Caco-2 (cell line): ENCODE measurements around the gene IRAK3. TPM values are rescaled to one million over a fixed set of nuclear protein-coding genes. Genes with fewer than 3 reads are reported as not detected.

Experiments used
- BruUV-seq: library from RNA; stranded (reverse); fragments of 400-500 nt; replicated peaks from 2 replicates; lab custom pipeline; 2021; lab: Mats Ljungman, UMichigan
- CTCF ChIA-PET: fragments of 300-600 bp; sonication (Branson Sonifier 250); formaldehyde crosslinking; loops from one replicate; lab custom pipeline; 2022; ENCODE audit warnings: antibody characterized with exemption; lab: Charles Lee
- POLR2A ChIA-PET: fragments of 300-600 bp; sonication (Branson Sonifier 250); formaldehyde crosslinking; loops from one replicate; lab custom pipeline; 2022; ENCODE audit warnings: antibody characterized with exemption; lab: Charles Lee
- DNase-seq, 2 experiments: peaks; one replicate each; pipeline versions ENCODE4 v3.0.0 to v3.0.0-alpha.2; 2020 to 2022
- H3K27me3 ChIP-seq: replicated peaks from 2 replicates; pipeline ENCODE4 v1.6.0; 2011; ENCODE audit warnings: low read length; ENCODE audit not compliant: control insufficient read depth, insufficient read depth
- H3K36me3 ChIP-seq: 2 replicates; pipeline ENCODE4 v1.5.1; 2011; ENCODE audit warnings: low read length; ENCODE audit not compliant: control insufficient read depth, insufficient read depth
- H3K4me1 ChIP-seq: fragments of 250-450 bp; sonication (Bioruptor Pico); 2 replicates; pipeline ENCODE4 v1.5.1; 2020; ENCODE audit warnings: mild to moderate bottlenecking
- H3K4me3 ChIP-seq: 2 replicates; pipeline ENCODE4 v1.5.1; 2011; ENCODE audit warnings: low read depth, mild to moderate bottlenecking, control low read depth, low read length
- H3K9me3 ChIP-seq: fragments of 250-450 bp; sonication (Bioruptor Pico); 2 replicates; pipeline ENCODE4 v1.5.1; 2020; ENCODE audit warnings: mild to moderate bottlenecking, moderate library complexity
- H3K27ac Mint-ChIP-seq: one replicate; pipeline ENCODE4 v1.8.0; 2022; ENCODE audit warnings: mixed read lengths; ENCODE audit not compliant: unreplicated experiment
- H3K27me3 Mint-ChIP-seq: one replicate; pipeline ENCODE4 v1.8.0; 2022; ENCODE audit warnings: mixed read lengths; ENCODE audit not compliant: insufficient read depth, unreplicated experiment
- H3K36me3 Mint-ChIP-seq: one replicate; pipeline ENCODE4 v1.8.0; 2022; ENCODE audit warnings: mild to moderate bottlenecking, mixed read lengths; ENCODE audit not compliant: insufficient read depth, unreplicated experiment
- H3K4me1 Mint-ChIP-seq: one replicate; pipeline ENCODE4 v1.8.0; 2022; ENCODE audit warnings: low read depth, mixed read lengths; ENCODE audit not compliant: unreplicated experiment
- H3K4me3 Mint-ChIP-seq: one replicate; pipeline ENCODE4 v1.8.0; 2022; ENCODE audit warnings: mild to moderate bottlenecking, moderate library complexity, mixed read lengths; ENCODE audit not compliant: unreplicated experiment
- H3K9me3 Mint-ChIP-seq: one replicate; pipeline ENCODE4 v1.8.0; 2022; ENCODE audit warnings: mixed read lengths; ENCODE audit not compliant: unreplicated experiment
- CTCF ChIP-seq, 2 experiments: fragments of 200-600 bp in 1 of 2; IDR thresholded peaks; 1 replicate in 1 of 2; 2 replicates in 1 of 2; pipeline versions ENCODE4 v1.5.1 to v1.8.0; 2011 to 2022; ENCODE audit warnings: antibody characterized with exemption in 1 of 2, control low read depth in 1 of 2, inconsistent platforms in 1 of 2, low read depth in 1 of 2, low read length in 1 of 2, mild to moderate bottlenecking in 1 of 2, moderate library complexity in 1 of 2; ENCODE audit not compliant: insufficient read depth in 1 of 2, severe bottlenecking in 1 of 2, unreplicated experiment in 1 of 2
- intact Hi-C: fragments of 100-400 bp; cut with micrococcal nuclease; formaldehyde crosslinking; loops from one replicate; pipeline ENCODE4 v1.10.0; 2022; ENCODE audit not compliant: unreplicated experiment
- total RNA-seq: library from RNA; stranded (reverse); gene quantifications from 2 replicates; pipeline ENCODE4 v1.2.3, GENCODE V29; 2022

Gene IRAK3
- total RNA-seq, 1 experiment from 2014 or later = not detected

- POLR2A ChIA-PET = no interaction called here
- H3K4me1 Mint-ChIP-seq = no peaks in the 10 kb centered on the region
- no peak for DNase-seq
These were observed 48.3 kb upstream of the IRAK3 start for GRCh38 chr12:66140731-66141130.

GRCh38 chr12:66141299-66141698, 47.7 kb upstream of the IRAK3 start:
- no TSS peak for BruUV-seq
- H3K4me3 ChIP-seq = no peak overlapping the region
- peaks cover 23% of the 10 kb centered on the region for H3K9me3 Mint-ChIP-seq
- H3K27ac Mint-ChIP-seq = no peak overlapping the region
- intact Hi-C loops = loop anchor here (10.0 kb wide), 1 partner anchor 554 kb away; no protein-coding TSS in a partner anchor
- H3K27me3 ChIP-seq = no peaks in the 10 kb centered on the region
- ChIA-PET CTCF (no interaction called here), POLR2A (no interaction called here)
- H3K4me1 Mint-ChIP-seq = no peaks in the 10 kb centered on the region
- H3K9me3 ChIP-seq = peaks cover 22% of the 10 kb centered on the region
- peaks cover 1% of the 10 kb centered on the region; the same call in 1 of the 2 replicates for H3K36me3 ChIP-seq
- TF ChIP-seq CTCF (IDR thresholded peaks at IDR 0.05; ENCODE audit: insufficient read depth in 1 of 2, low read depth in 1 of 2, low read length in 1 of 2, severe bottlenecking in 1 of 2, unreplicated experiment in 1 of 2) = no peak
- H3K36me3 Mint-ChIP-seq = peaks cover 24% of the 10 kb centered on the region
- H3K4me1 ChIP-seq = 0 out of 2 replicates have a peak, but pooled peaks cover 4% of the 10 kb centered on the region
- no peaks in the 10 kb centered on the region for H3K27me3 Mint-ChIP-seq
- no peak for DNase-seq
- no peak overlapping the region for H3K4me3 Mint-ChIP-seq

More at GRCh38 chr12:66140731-66141130, 48.3 kb upstream of the IRAK3 start:
- Histone ChIP-seq H3K27me3 (no peaks in the 10 kb centered on the region), H3K9me3 (peaks cover 22% of the 10 kb centered on the region), H3K4me1 (0 out of 2 replicates have a peak, but pooled peaks cover 4% of the 10 kb centered on the region), H3K36me3 (peaks cover 1% of the 10 kb centered on the region; the same call in 1 of the 2 replicates), H3K4me3 (no peak overlapping the region)
- peaks cover 27% of the 10 kb centered on the region for H3K36me3 Mint-ChIP-seq
- intact Hi-C loops = loop anchor here (10.0 kb wide), 1 partner anchor 554 kb away; no protein-coding TSS in a partner anchor
- CTCF ChIA-PET = no interaction called here
- TF ChIP-seq CTCF (IDR thresholded peaks at IDR 0.05; ENCODE audit: insufficient read depth in 1 of 2, low read depth in 1 of 2, low read length in 1 of 2, severe bottlenecking in 1 of 2, unreplicated experiment in 1 of 2) = no peak
- H3K27me3 Mint-ChIP-seq = no peaks in the 10 kb centered on the region
- H3K4me3 Mint-ChIP-seq = no peak overlapping the region
- no TSS peak for BruUV-seq
- peaks cover 23% of the 10 kb centered on the region for H3K9me3 Mint-ChIP-seq
- H3K27ac Mint-ChIP-seq = no peak overlapping the region

- Mint-ChIP-seq H3K4me3 (no peak overlapping the region), H3K36me3 (peaks cover 20% of the 10 kb centered on the region), H3K9me3 (peaks cover 23% of the 10 kb centered on the region), H3K27me3 (no peaks in the 10 kb centered on the region), H3K4me1 (no peaks in the 10 kb centered on the region), H3K27ac (no peak overlapping the region)
- Histone ChIP-seq H3K27me3 (no peaks in the 10 kb centered on the region), H3K4me3 (no peak overlapping the region), H3K9me3 (peaks cover 22% of the 10 kb centered on the region), H3K36me3 (peaks cover 1% of the 10 kb centered on the region; the same call in 1 of the 2 replicates), H3K4me1 (0 out of 2 replicates have a peak, but pooled peaks cover 4% of the 10 kb centered on the region)
- BruUV-seq = no TSS peak
- no peak for DNase-seq
- ChIA-PET POLR2A (no interaction called here), CTCF (no interaction called here)
- no peak for TF ChIP-seq CTCF (IDR thresholded peaks at IDR 0.05; ENCODE audit: insufficient read depth in 1 of 2, low read depth in 1 of 2, low read length in 1 of 2, severe bottlenecking in 1 of 2, unreplicated experiment in 1 of 2)
- intact Hi-C loops = loop anchor here (10.0 kb wide), 1 partner anchor 552 kb away; no protein-coding TSS in a partner anchor
These were observed 46.2 kb upstream of the IRAK3 start for GRCh38 chr12:66142826-66143225.
